ENCODE results near the gene HIP1.
"Not testable (repeated sequence)": the region's sequence is repeated elsewhere in the genome, so short reads cannot be mapped to it uniquely, and the experiment has no call there.

DNA sequence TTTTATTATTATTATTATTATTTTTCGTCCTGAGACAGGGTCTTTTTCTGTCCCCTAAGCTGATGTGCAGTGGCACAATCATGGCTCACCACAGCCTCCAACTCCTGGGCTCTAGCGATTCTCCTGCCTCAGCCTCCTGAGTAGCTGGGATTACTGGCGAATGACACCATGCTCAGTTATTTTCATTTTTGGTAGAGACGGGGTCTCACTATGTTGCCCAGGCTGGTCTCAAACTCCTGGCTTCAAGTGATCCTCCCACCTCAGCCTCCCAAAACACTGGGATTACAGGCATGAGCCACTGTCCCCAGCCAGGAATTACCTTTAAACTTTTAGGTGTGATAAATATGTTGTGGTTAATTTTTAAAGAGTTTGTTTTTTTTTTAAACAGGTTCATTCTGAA is 138.0 kb downstream of the HIP1 start:
- TF ChIP-seq, protein P1, sequence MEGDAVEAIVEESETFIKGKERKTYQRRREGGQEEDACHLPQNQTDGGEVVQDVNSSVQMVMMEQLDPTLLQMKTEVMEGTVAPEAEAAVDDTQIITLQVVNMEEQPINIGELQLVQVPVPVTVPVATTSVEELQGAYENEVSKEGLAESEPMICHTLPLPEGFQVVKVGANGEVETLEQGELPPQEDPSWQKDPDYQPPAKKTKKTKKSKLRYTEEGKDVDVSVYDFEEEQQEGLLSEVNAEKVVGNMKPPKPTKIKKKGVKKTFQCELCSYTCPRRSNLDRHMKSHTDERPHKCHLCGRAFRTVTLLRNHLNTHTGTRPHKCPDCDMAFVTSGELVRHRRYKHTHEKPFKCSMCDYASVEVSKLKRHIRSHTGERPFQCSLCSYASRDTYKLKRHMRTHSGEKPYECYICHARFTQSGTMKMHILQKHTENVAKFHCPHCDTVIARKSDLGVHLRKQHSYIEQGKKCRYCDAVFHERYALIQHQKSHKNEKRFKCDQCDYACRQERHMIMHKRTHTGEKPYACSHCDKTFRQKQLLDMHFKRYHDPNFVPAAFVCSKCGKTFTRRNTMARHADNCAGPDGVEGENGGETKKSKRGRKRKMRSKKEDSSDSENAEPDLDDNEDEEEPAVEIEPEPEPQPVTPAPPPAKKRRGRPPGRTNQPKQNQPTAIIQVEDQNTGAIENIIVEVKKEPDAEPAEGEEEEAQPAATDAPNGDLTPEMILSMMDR (IDR thresholded peaks at IDR 0.05; ENCODE audit: low read depth, low read length), result not testable (repeated sequence)
- not testable (repeated sequence) for TF ChIP-seq POLR2A (IDR thresholded peaks at IDR 0.05; ENCODE audit: extremely low read depth, insufficient read length)
- TF ChIP-seq, protein P2, sequence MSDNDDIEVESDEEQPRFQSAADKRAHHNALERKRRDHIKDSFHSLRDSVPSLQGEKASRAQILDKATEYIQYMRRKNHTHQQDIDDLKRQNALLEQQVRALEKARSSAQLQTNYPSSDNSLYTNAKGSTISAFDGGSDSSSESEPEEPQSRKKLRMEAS (IDR thresholded peaks at IDR 0.05; ENCODE audit: low read depth, low read length), result not testable (repeated sequence)
